ENCODE data around the gene GPRC5B. TPM values are rescaled to one million over a fixed set of nuclear protein-coding genes. Genes with fewer than 3 reads are reported as not detected.

Gene GPRC5B
- 88.7 TPM for polyA plus RNA-seq (ENCODE audit: insufficient read length)

GRCh38 chr16:19884611-19885450, at the start of gene GPRC5B:
TSS of gene GPRC5B (minus strand) at chr16:19884848. CDS start at chr16:19872845, 12,003 bp downstream.
- DNase-seq (ENCODE audit: low read depth): no peak

- no peak for DNase-seq (ENCODE audit: low read depth)
Observed at GRCh38 chr16:19933740-19934139, 49.1 kb upstream of the GPRC5B start.

GRCh38 chr16:19929062-19929511, 44.4 kb upstream of the GPRC5B start:
- no peak for DNase-seq (ENCODE audit: low read depth)

GRCh38 chr16:19928432-19928831, 43.8 kb upstream of the GPRC5B start:
- no peak for DNase-seq (ENCODE audit: low read depth)

GRCh38 chr16:19926449-19927390, 42.1 kb upstream of the GPRC5B start:
- DNase-seq (ENCODE audit: low read depth): no peak

GRCh38 chr16:19923396-19923795, 38.7 kb upstream of the GPRC5B start:
- no peak for DNase-seq (ENCODE audit: low read depth)

- no peak for DNase-seq (ENCODE audit: low read depth)
Observed at GRCh38 chr16:19919142-19919541, 34.5 kb upstream of the GPRC5B start.

- no peak for DNase-seq (ENCODE audit: low read depth)
Observed at GRCh38 chr16:19916064-19916463, 31.4 kb upstream of the GPRC5B start.

GRCh38 chr16:19914877-19915276, 30.2 kb upstream of the GPRC5B start:
- no peak for DNase-seq (ENCODE audit: low read depth)

GRCh38 chr16:19913340-19913645, 28.6 kb upstream of the GPRC5B start:
- DNase-seq (ENCODE audit: low read depth): no peak

GRCh38 chr16:19912455-19913339, 28.0 kb upstream of the GPRC5B start:
- DNase-seq (ENCODE audit: low read depth): no peak

- DNase-seq (ENCODE audit: low read depth): no peak
Observed at GRCh38 chr16:19911747-19912454, 27.3 kb upstream of the GPRC5B start.

- no peak for DNase-seq (ENCODE audit: low read depth)
Observed at GRCh38 chr16:19911204-19911603, 26.6 kb upstream of the GPRC5B start.

- DNase-seq (ENCODE audit: low read depth): no peak
Observed at GRCh38 chr16:19909750-19910322, 25.2 kb upstream of the GPRC5B start.

GRCh38 chr16:19908921-19909320, 24.3 kb upstream of the GPRC5B start:
- no peak for DNase-seq (ENCODE audit: low read depth)

GRCh38 chr16:19907161-19907992, 22.7 kb upstream of the GPRC5B start:
- DNase-seq (ENCODE audit: low read depth): no peak

GRCh38 chr16:19901164-19901563, 16.5 kb upstream of the GPRC5B start:
- no peak for DNase-seq (ENCODE audit: low read depth)

GRCh38 chr16:19899605-19899955, 14.9 kb upstream of the GPRC5B start:
- no peak for DNase-seq (ENCODE audit: low read depth)

- no peak for DNase-seq (ENCODE audit: low read depth)
Observed at GRCh38 chr16:19898924-19899604, 14.4 kb upstream of the GPRC5B start.
